ENCODE data around the gene SPON1. TPM values are rescaled to one million over a fixed set of nuclear protein-coding genes. Genes with fewer than 3 reads are reported as not detected.

Gene SPON1
- total and polyA plus RNA-seq, 2 of the 8 experiments (the other 6 are each of a cell fraction or from before 2014, with no cell fraction given) = 1.5 to 5.4 TPM

GRCh38 chr11:14021738-14022137, 59.2 kb downstream of the SPON1 start:
- TF ChIP-seq SRF (IDR thresholded peaks at IDR 0.05; ENCODE audit: low read depth, low read length) (no peak), NANOG (IDR thresholded peaks at IDR 0.05; ENCODE audit: insufficient read depth, low read depth, low read length, poor library complexity, severe bottlenecking) (no peak), SP1 (IDR thresholded peaks at IDR 0.05; ENCODE audit: low read depth, low read length) (no peak), KDM5A (IDR thresholded peaks at IDR 0.05; ENCODE audit: low read length) (no peak), E2F6 (IDR thresholded peaks at IDR 0.05) (no peak), CBX8 (IDR thresholded peaks at IDR 0.05; ENCODE audit: borderline replicate concordance, low read depth, low read length) (no peak), KDM4A (IDR thresholded peaks at IDR 0.05; ENCODE audit: low read depth, low read length, severe bottlenecking) (no peak), SP2 (IDR thresholded peaks at IDR 0.05; ENCODE audit: low read length) (no peak), RFX5 (IDR thresholded peaks at IDR 0.05; ENCODE audit: borderline replicate concordance, low read depth, low read length) (no peak), CREB1 (IDR thresholded peaks at IDR 0.05) (no peak)
- Histone ChIP-seq H3K27me3 (replicated peaks in 1 of 4; ENCODE audit: control insufficient read depth in 3 of 4, extremely low read depth in 1 of 4, insufficient read depth in 3 of 4, low read length in 3 of 4) (no peaks in the 10 kb centered on the region), H3K4ac (replicated peaks; ENCODE audit: insufficient read length, low read depth, low read length) (no peak overlapping the region), H3K4me3 (ENCODE audit: extremely low read depth in 1 of 4, insufficient read depth in 2 of 4, low read depth in 3 of 4, low read length in 4 of 4) (no peak overlapping the region), H2BK12ac (ENCODE audit: low read depth, low read length) (no peak overlapping the region), H3K23me2 (ENCODE audit: low read depth, low read length) (no peaks in the 10 kb centered on the region), H3K14ac (ENCODE audit: insufficient read length) (no peak overlapping the region), H3K79me2 (ENCODE audit: control insufficient read depth in 1 of 2, insufficient read depth in 2 of 2, low read length in 2 of 2) (no peaks in the 10 kb centered on the region), H3K23ac (ENCODE audit: insufficient read length) (no peak overlapping the region), H3K56ac (replicated peaks; ENCODE audit: insufficient read length, low read depth, low read length) (no peak overlapping the region), H4K20me1 (replicated peaks in 1 of 2; ENCODE audit: control insufficient read depth in 1 of 2, insufficient read depth in 2 of 2, low read length in 2 of 2) (no peaks in the 10 kb centered on the region), H4K91ac (replicated peaks; ENCODE audit: insufficient read length, low read length) (no peak overlapping the region), H3K4me2 (ENCODE audit: insufficient read depth in 1 of 2, low read depth in 2 of 2, low read length in 2 of 2) (peak overlapping the region in 1 of 2 experiments; percentile 37; a peak in 1 of 4 replicates), H2AK5ac (ENCODE audit: low read depth, low read length) (no peak overlapping the region), H3K36me3 (ENCODE audit: control insufficient read depth in 2 of 4, insufficient read depth in 4 of 4, low read length in 3 of 4) (no peaks in the 10 kb centered on the region), H3K27ac (ENCODE audit: low read depth, low read length) (no peak overlapping the region), H4K8ac (ENCODE audit: extremely low read depth, insufficient read depth, low read length) (no peak overlapping the region), H3K79me1 (ENCODE audit: low read depth, low read length) (no peaks in the 10 kb centered on the region), H4K5ac (ENCODE audit: insufficient read length, low read depth, low read length) (no peak overlapping the region), H2BK5ac (ENCODE audit: low read depth, low read length) (no peak overlapping the region), H3K9me3 (ENCODE audit: insufficient read depth in 2 of 2, low read depth in 1 of 2, low read length in 1 of 2) (no peaks in the 10 kb centered on the region), H3K4me1 (replicated peaks in 1 of 4; ENCODE audit: control insufficient read depth in 3 of 4, insufficient read depth in 4 of 4, low read length in 3 of 4) (peaks cover 0 to 2% (median 0%) of the 10 kb centered on the region in 4 experiments; a peak in 1 of 7 replicates), H2BK20ac (ENCODE audit: low read length) (no peak overlapping the region), H2BK120ac (replicated peaks; ENCODE audit: low read depth, low read length) (no peak overlapping the region), H2AFZ (ENCODE audit: low read length) (no peak overlapping the region), H3K18ac (ENCODE audit: extremely low read depth, low read length) (no peak overlapping the region), H3K9ac (replicated peaks in 1 of 4; ENCODE audit: extremely low read depth in 1 of 4, low read depth in 3 of 4, low read length in 3 of 4) (no peak overlapping the region), H2BK15ac (ENCODE audit: low read length) (no peak overlapping the region)
- 81% methylated on average over 4 of the region's 4 CpGs; no CpG with 5 or more reads in 1 of the 2 experiments for WGBS, 2 experiments (ENCODE audit: extremely low coverage in 1 of 2, insufficient coverage in 1 of 2, insufficient read length in 1 of 2, insufficient replicate concordance in 2 of 2, low coverage in 1 of 2, low lambda C conversion rate in 2 of 2, missing lambda C conversion rate in 1 of 2)
- peak; percentile 19 for FAIRE-seq
- CTCF ChIA-PET (ENCODE audit: partially characterized antibody) = interaction anchor here (1.1 kb wide), 1 partner anchor 26 kb away, joined by 3 read pairs; no protein-coding TSS in a partner anchor
- DNase-seq (ENCODE audit: low read depth in 1 of 2, low spot score in 2 of 2) = no peak
- POLR2A ChIA-PET (ENCODE audit: partially characterized antibody) = interaction anchor here (0.8 kb wide), 1 partner anchor 29 kb away, joined by 3 read pairs; no protein-coding TSS in a partner anchor
